Stomach (tissue), 4 donors: Measurements from ENCODE around the gene SDCCAG8.

Experiments
- CTCF ChIP-seq, 7 experiments: fragments of 450-650 bp in 4 of 7; fragments of 200-600 bp in 3 of 7; sonication (generic) in 3 of 7; IDR thresholded peaks; one replicate each; pipeline ENCODE4 v1.5.1; 2016 to 2019; ENCODE audit warnings: antibody characterized with exemption in 7 of 7, control low read depth in 2 of 7, mild to moderate bottlenecking in 1 of 7
- POLR2A ChIP-seq, 4 donors: fragments of 450-650 bp; IDR thresholded peaks; one replicate each; pipeline ENCODE4 v1.6.1; 2016; ENCODE audit warnings: antibody characterized with exemption in 4 of 4, control low read depth in 2 of 4, mild to moderate bottlenecking in 1 of 4, moderate library complexity in 1 of 4
- POLR2AphosphoS5 ChIP-seq, 3 donors: sonication (generic); formaldehyde crosslinking; IDR thresholded peaks; one replicate each; pipeline ENCODE4 v1.6.1; 2016; ENCODE audit warnings: antibody characterized with exemption in 3 of 3

- TF ChIP-seq CTCF (IDR thresholded peaks at IDR 0.05) (no peak), POLR2AphosphoS5 (IDR thresholded peaks at IDR 0.05) (no peak), POLR2A (IDR thresholded peaks at IDR 0.05) (no peak)
Observed at GRCh38 chr1:243496806-243497205, 241.0 kb downstream of the SDCCAG8 start.
